Measurements from ENCODE around the gene PEF1.

DNA sequence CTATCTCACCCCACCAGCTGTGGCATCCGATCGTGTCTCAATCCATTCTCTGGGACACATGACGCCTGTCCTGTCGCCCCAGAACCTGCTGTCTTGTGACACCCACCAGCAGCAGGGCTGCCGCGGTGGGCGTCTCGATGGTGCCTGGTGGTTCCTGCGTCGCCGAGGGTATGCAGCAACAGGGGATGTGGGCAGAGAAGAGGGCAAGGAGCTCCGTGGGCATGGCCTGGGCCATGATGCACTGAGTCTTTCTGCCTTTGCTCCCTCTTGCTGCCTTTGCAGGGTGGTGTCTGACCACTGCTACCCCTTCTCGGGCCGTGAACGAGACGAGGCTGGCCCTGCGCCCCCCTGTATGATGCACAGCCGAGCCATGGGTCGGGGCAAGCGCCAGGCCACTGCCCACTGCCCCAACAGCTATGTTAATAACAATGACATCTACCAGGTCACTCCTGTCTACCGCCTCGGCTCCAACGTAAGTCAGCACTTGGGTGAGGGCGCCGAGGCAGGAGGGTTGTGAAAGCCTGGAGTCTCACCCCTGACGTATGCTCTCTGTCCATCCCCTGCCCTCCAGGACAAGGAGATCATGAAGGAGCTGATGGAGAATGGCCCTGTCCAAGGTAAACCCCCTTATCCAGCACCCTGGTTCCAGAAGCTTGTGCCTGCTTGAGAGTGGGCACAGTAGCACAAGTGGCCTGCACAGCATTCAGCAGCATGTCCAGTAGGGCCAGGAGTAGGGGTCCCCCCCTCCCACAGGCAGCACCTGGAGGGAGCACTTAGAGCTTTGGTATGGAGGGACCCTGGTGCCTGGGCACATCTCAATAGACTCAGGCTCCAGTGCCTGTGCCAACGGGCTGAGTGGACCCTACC is 59.6 kb downstream of the PEF1 start:
- TF ChIP-seq CTCF (IDR thresholded peaks at IDR 0.05) (no peak), EP300 (IDR thresholded peaks at IDR 0.05) (no peak), POLR2A (IDR thresholded peaks at IDR 0.05; ENCODE audit: low read depth) (no peak)
